HepG2 (cell line): Measurements from ENCODE around the gene RAP1GAP2. TPM values are rescaled to one million over a fixed set of nuclear protein-coding genes. Genes with fewer than 3 reads are reported as not detected.
A peak's percentile ranks its signal among the peaks of the same experiment; 100 is the strongest.

Source experiments
- DDIT3 ChIP-seq: sonication (generic); formaldehyde crosslinking; IDR thresholded peaks from 2 replicates; pipeline ENCODE4 v1.4.0; 2020; ENCODE audit warnings: mild to moderate bottlenecking, missing genetic modification reagents
- ELF1 ChIP-seq: sonication (generic); formaldehyde crosslinking; IDR thresholded peaks from 2 replicates; pipeline ENCODE4 v1.4.0; 2020; ENCODE audit warnings: missing genetic modification reagents
- FOXK2 ChIP-seq: fragments of 450-650 bp; IDR thresholded peaks from 2 replicates; pipeline ENCODE4 v1.6.1; 2016
- IRF2 ChIP-seq: IDR thresholded peaks from 2 replicates; pipeline ENCODE4 v1.6.1; 2018; ENCODE audit warnings: missing genetic modification reagents, missing compliant biosample characterization
- PRMT3 ChIP-seq: sonication (generic); formaldehyde crosslinking; IDR thresholded peaks from 2 replicates; pipeline ENCODE4 v1.8.1; 2022; ENCODE audit warnings: low read depth, mild to moderate bottlenecking, moderate library complexity, missing genetic modification reagents, borderline replicate concordance
- REXO4 ChIP-seq: sonication (generic); formaldehyde crosslinking; IDR thresholded peaks from 2 replicates; pipeline ENCODE4 v1.8.0; 2022; ENCODE audit warnings: missing genetic modification reagents, mild to moderate bottlenecking, borderline replicate concordance
- SOX6 ChIP-seq, 2 experiments: fragments of 450-650 bp in 1 of 2; sonication (generic) in 1 of 2; formaldehyde crosslinking in 1 of 2; IDR thresholded peaks; 2 replicates each; pipeline versions ENCODE4 v1.4.0 to v1.6.1; 2017 to 2020; ENCODE audit warnings: antibody characterized with exemption in 1 of 2, mild to moderate bottlenecking in 1 of 2, missing genetic modification reagents in 1 of 2
- ZNF256 ChIP-seq: sonication (generic); formaldehyde crosslinking; conservative IDR thresholded peaks from 2 replicates; pipeline ENCODE4 v1.4.0; 2020; ENCODE audit warnings: missing genetic modification reagents
- ZNF501 ChIP-seq: sonication (generic); formaldehyde crosslinking; IDR thresholded peaks from 2 replicates; pipeline ENCODE4 v1.5.1; 2020; ENCODE audit warnings: mild to moderate bottlenecking, moderate library complexity, missing genetic modification reagents
- ZNF691 ChIP-seq: sonication (generic); formaldehyde crosslinking; IDR thresholded peaks from 2 replicates; pipeline ENCODE4 v1.4.0; 2020; ENCODE audit warnings: missing genetic modification reagents, low read depth, mild to moderate bottlenecking, borderline replicate concordance
- ZNF841 ChIP-seq: sonication (generic); formaldehyde crosslinking; IDR thresholded peaks from 2 replicates; pipeline ENCODE4 v1.8.1; 2023; ENCODE audit warnings: missing genetic modification reagents, borderline replicate concordance
- ZSCAN20 ChIP-seq: sonication (generic); formaldehyde crosslinking; IDR thresholded peaks from 2 replicates; pipeline ENCODE4 v1.4.0; 2020; ENCODE audit warnings: missing genetic modification reagents, mild to moderate bottlenecking, borderline replicate concordance
- polyA plus RNA-seq, 8 experiments: library from polyadenylated mRNA; depleted of rRNA in 3 of 8; stranded (reverse) in 7 of 8; unstranded in 1 of 8; fragments of >200 nt; fragmentation: Illumina TruSeq in 4 of 8; extraction: Trizol in 4 of 8; gene quantifications; 2 replicates each; pipeline versions ENCODE4 v1.2.1 to v1.2.3, GENCODE V29; 2011 to 2016; ENCODE audit warnings: low read depth in 4 of 8, missing spikeins in 1 of 8, mixed read lengths in 1 of 8; ENCODE audit not compliant: insufficient read depth in 1 of 8
- total RNA-seq, 5 experiments: library from RNA; depleted of rRNA; stranded (reverse); fragments of >200 nt; fragmentation: Illumina TruSeq; extraction: Trizol; gene quantifications; 2 replicates each; pipeline ENCODE4 v1.2.3, GENCODE V29; 2016; ENCODE audit warnings: low read depth in 1 of 5
- TF ChIP-seq, protein P1 (sequence below): sonication (generic); formaldehyde crosslinking; IDR thresholded peaks from 2 replicates; pipeline ENCODE4 v1.4.0; 2020; ENCODE audit warnings: missing genetic modification reagents
- TF ChIP-seq, protein P2 (sequence below): sonication (generic); formaldehyde crosslinking; IDR thresholded peaks from 2 replicates; pipeline ENCODE4 v1.5.1; 2020; ENCODE audit warnings: mild to moderate bottlenecking, moderate library complexity, missing genetic modification reagents
- TF ChIP-seq, protein P3 (sequence below): sonication (generic); formaldehyde crosslinking; IDR thresholded peaks from 2 replicates; pipeline ENCODE4 v1.4.0; 2020; ENCODE audit warnings: mild to moderate bottlenecking, missing genetic modification reagents
- TF ChIP-seq, protein P4 (sequence below): IDR thresholded peaks from 2 replicates; pipeline ENCODE4 v1.6.1; 2016; ENCODE audit warnings: low read depth
- TF ChIP-seq, protein P5 (sequence below): sonication (generic); formaldehyde crosslinking; IDR thresholded peaks from 2 replicates; pipeline ENCODE4 v1.8.0; 2022; ENCODE audit warnings: mild to moderate bottlenecking, missing genetic modification reagents, moderate library complexity

The RAP1GAP2 gene
- total and polyA plus RNA-seq, 2 of the 13 experiments (the other 11 are each of a cell fraction or from before 2014, with no cell fraction given): 10.9 to 12.0 TPM

DNA sequence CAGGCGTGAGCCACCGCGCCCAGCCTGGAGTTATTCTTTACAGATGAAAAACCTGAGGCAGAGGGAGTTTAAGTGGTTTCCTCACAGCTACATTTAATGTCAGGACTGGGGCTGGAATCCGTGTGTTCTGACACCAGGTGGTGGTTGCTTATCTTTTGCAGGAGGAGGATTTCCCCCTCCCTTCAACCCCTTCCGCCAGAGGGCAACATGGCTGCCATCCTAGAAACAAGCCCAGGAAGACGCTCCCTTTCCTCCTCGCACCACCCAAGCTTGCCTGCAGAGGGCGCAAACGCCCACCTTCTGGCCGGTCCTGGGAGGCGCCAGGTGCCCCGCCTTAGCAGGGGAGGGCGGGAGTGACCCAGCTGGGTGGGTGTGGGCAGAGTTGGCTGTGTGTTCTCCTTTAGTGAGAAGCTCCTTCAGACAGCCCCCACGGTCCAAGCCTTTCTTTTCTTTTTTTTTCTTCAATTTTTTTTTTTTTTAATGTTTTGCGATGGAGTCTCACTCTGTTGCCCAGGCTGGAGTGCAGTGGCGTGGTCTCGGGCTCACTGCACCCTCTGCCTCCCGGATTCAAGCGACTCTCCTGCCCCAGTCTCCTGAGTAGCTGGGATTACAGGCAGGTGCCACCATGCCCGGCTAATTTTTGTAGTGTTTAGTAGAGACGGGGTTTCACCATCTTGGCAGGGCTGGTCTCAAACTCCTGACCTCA is 9.9 kb upstream of the RAP1GAP2 start (continued):
- TF ChIP-seq DDIT3 (CRISPR knock-in tag): no peak
- TF ChIP-seq ZSCAN20 (CRISPR knock-in tag): no peak
- peak; percentile 27; the same call in 1 of the 2 replicates for TF ChIP-seq ZNF691 (CRISPR knock-in tag)
- TF ChIP-seq ZNF501 (CRISPR knock-in tag): peak; percentile 44; the same call in 1 of the 2 replicates
- TF ChIP-seq, protein P1, sequence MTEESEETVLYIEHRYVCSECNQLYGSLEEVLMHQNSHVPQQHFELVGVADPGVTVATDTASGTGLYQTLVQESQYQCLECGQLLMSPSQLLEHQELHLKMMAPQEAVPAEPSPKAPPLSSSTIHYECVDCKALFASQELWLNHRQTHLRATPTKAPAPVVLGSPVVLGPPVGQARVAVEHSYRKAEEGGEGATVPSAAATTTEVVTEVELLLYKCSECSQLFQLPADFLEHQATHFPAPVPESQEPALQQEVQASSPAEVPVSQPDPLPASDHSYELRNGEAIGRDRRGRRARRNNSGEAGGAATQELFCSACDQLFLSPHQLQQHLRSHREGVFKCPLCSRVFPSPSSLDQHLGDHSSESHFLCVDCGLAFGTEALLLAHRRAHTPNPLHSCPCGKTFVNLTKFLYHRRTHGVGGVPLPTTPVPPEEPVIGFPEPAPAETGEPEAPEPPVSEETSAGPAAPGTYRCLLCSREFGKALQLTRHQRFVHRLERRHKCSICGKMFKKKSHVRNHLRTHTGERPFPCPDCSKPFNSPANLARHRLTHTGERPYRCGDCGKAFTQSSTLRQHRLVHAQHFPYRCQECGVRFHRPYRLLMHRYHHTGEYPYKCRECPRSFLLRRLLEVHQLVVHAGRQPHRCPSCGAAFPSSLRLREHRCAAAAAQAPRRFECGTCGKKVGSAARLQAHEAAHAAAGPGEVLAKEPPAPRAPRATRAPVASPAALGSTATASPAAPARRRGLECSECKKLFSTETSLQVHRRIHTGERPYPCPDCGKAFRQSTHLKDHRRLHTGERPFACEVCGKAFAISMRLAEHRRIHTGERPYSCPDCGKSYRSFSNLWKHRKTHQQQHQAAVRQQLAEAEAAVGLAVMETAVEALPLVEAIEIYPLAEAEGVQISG (CRISPR knock-in tag): no peak
- TF ChIP-seq, protein P2, sequence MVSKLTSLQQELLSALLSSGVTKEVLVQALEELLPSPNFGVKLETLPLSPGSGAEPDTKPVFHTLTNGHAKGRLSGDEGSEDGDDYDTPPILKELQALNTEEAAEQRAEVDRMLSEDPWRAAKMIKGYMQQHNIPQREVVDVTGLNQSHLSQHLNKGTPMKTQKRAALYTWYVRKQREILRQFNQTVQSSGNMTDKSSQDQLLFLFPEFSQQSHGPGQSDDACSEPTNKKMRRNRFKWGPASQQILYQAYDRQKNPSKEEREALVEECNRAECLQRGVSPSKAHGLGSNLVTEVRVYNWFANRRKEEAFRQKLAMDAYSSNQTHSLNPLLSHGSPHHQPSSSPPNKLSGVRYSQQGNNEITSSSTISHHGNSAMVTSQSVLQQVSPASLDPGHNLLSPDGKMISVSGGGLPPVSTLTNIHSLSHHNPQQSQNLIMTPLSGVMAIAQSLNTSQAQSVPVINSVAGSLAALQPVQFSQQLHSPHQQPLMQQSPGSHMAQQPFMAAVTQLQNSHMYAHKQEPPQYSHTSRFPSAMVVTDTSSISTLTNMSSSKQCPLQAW (CRISPR knock-in tag): peak; percentile 52; the same call in 1 of the 2 replicates
- TF ChIP-seq, protein P3, sequence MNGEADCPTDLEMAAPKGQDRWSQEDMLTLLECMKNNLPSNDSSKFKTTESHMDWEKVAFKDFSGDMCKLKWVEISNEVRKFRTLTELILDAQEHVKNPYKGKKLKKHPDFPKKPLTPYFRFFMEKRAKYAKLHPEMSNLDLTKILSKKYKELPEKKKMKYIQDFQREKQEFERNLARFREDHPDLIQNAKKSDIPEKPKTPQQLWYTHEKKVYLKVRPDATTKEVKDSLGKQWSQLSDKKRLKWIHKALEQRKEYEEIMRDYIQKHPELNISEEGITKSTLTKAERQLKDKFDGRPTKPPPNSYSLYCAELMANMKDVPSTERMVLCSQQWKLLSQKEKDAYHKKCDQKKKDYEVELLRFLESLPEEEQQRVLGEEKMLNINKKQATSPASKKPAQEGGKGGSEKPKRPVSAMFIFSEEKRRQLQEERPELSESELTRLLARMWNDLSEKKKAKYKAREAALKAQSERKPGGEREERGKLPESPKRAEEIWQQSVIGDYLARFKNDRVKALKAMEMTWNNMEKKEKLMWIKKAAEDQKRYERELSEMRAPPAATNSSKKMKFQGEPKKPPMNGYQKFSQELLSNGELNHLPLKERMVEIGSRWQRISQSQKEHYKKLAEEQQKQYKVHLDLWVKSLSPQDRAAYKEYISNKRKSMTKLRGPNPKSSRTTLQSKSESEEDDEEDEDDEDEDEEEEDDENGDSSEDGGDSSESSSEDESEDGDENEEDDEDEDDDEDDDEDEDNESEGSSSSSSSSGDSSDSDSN (CRISPR knock-in tag): 0 out of 2 replicates have a peak, but pooled peaks have one; percentile 35
- peak; percentile 49; the same call in 1 of the 2 replicates for TF ChIP-seq ELF1 (CRISPR knock-in tag)
- TF ChIP-seq FOXK2: no peak
- TF ChIP-seq REXO4 (CRISPR knock-in tag): no peak
- no peak for TF ChIP-seq PRMT3
- TF ChIP-seq, protein P4, sequence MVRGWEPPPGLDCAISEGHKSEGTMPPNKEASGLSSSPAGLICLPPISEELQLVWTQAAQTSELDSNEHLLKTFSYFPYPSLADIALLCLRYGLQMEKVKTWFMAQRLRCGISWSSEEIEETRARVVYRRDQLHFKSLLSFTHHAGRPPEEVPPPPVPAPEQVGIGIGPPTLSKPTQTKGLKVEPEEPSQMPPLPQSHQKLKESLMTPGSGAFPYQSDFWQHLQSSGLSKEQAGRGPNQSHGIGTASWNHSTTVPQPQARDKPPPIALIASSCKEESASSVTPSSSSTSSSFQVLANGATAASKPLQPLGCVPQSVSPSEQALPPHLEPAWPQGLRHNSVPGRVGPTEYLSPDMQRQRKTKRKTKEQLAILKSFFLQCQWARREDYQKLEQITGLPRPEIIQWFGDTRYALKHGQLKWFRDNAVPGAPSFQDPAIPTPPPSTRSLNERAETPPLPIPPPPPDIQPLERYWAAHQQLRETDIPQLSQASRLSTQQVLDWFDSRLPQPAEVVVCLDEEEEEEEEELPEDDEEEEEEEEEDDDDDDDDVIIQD: 0 out of 2 replicates have a peak, but pooled peaks have one; percentile 54
- TF ChIP-seq, protein P5, sequence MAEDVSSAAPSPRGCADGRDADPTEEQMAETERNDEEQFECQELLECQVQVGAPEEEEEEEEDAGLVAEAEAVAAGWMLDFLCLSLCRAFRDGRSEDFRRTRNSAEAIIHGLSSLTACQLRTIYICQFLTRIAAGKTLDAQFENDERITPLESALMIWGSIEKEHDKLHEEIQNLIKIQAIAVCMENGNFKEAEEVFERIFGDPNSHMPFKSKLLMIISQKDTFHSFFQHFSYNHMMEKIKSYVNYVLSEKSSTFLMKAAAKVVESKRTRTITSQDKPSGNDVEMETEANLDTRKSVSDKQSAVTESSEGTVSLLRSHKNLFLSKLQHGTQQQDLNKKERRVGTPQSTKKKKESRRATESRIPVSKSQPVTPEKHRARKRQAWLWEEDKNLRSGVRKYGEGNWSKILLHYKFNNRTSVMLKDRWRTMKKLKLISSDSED (CRISPR knock-in tag): no peak
- TF ChIP-seq IRF2 (CRISPR knock-in tag): 0 out of 2 replicates have a peak, but pooled peaks have one; percentile 21
- no peak for TF ChIP-seq ZNF256 (CRISPR knock-in tag)
- no peak for TF ChIP-seq ZNF841 (CRISPR knock-in tag)
- no peak for TF ChIP-seq SOX6 (IDR thresholded peaks at IDR 0.05)
- peak; percentile 35; the same call in 1 of the 2 replicates for TF ChIP-seq SOX6 (CRISPR knock-in tag; IDR thresholded peaks at IDR 0.05)
